ENCODE results near the gene OR2H2.
A peak's percentile ranks its signal among the peaks of the same experiment; 100 is the strongest.

OR2H2 gene

GRCh38 chr6:29593199-29593855 lies 8.4 kb downstream of the OR2H2 start:
- no peak for DNase-seq

- DNase-seq = no peak
Observed at GRCh38 chr6:29596381-29596900, 11.5 kb downstream of the OR2H2 start.

- DNase-seq = no peak
Observed at GRCh38 chr6:29597184-29597583, 12.3 kb downstream of the OR2H2 start.

GRCh38 chr6:29598172-29598747 lies 13.3 kb downstream of the OR2H2 start:
- no peak for DNase-seq

GRCh38 chr6:29602564-29603361 lies 17.8 kb downstream of the OR2H2 start:
- peak; percentile 56 for DNase-seq

GRCh38 chr6:29603456-29603855 lies 18.5 kb downstream of the OR2H2 start:
- DNase-seq = no peak

GRCh38 chr6:29603930-29604329 lies 19.0 kb downstream of the OR2H2 start:
- no peak for DNase-seq

GRCh38 chr6:29608131-29608530 lies 23.2 kb downstream of the OR2H2 start:
- no peak for DNase-seq

- no peak for DNase-seq
Observed at GRCh38 chr6:29610540-29610939, 25.6 kb downstream of the OR2H2 start.

- no peak for DNase-seq
Observed at GRCh38 chr6:29611426-29611825, 26.5 kb downstream of the OR2H2 start.

- DNase-seq = no peak
Observed at GRCh38 chr6:29617782-29618554, 33.0 kb downstream of the OR2H2 start.

- no peak for DNase-seq
Observed at GRCh38 chr6:29619578-29620160, 34.7 kb downstream of the OR2H2 start.

- DNase-seq = no peak
Observed at GRCh38 chr6:29620630-29621029, 35.7 kb downstream of the OR2H2 start.

- no peak for DNase-seq
Observed at GRCh38 chr6:29624520-29624961, 39.6 kb downstream of the OR2H2 start.

- no peak for DNase-seq
Observed at GRCh38 chr6:29625337-29625930, 40.5 kb downstream of the OR2H2 start.

- DNase-seq = no peak
Observed at GRCh38 chr6:29626948-29627754, 42.2 kb downstream of the OR2H2 start.

- DNase-seq = peak; percentile 69
Observed at GRCh38 chr6:29627755-29628418, 43.0 kb downstream of the OR2H2 start.

GRCh38 chr6:29628419-29629281 lies 43.7 kb downstream of the OR2H2 start:
- peak; percentile 96 for DNase-seq

- no peak for DNase-seq
Observed at GRCh38 chr6:29629571-29629970, 44.6 kb downstream of the OR2H2 start.

- no peak for DNase-seq
Observed at GRCh38 chr6:29630315-29630714, 45.4 kb downstream of the OR2H2 start.

Measured in 8988T (cell line).